H1 (cell line): ENCODE data around the gene TSPOAP1. TPM values are rescaled to one million over a fixed set of nuclear protein-coding genes. Genes with fewer than 3 reads are reported as not detected.

ENCODE experiments used
- CTCF ChIA-PET: fragments of 300-600 bp; sonication (Branson Sonifier 250); formaldehyde crosslinking; loops from one replicate; lab custom pipeline; 2021; ENCODE audit not compliant: partially characterized antibody; lab: Charles Lee
- POLR2A ChIA-PET: fragments of 300-600 bp; sonication (Branson Sonifier 250); formaldehyde crosslinking; loops from one replicate; lab custom pipeline; 2021; ENCODE audit warnings: inconsistent platforms; ENCODE audit not compliant: partially characterized antibody; lab: Charles Lee
- DNase-seq, 2 experiments: peaks; one replicate each; pipeline versions ENCODE4 v3.0.0 to v3.0.0-alpha.2; 2010 to 2022; ENCODE audit warnings: low spot score in 2 of 2, low read depth in 1 of 2, mixed read lengths in 1 of 2
- FAIRE-seq: peaks from 2 replicates; lab custom pipeline; 2011; peaks lifted over from hg19 to GRCh38; lab: Jason Lieb, UNC
- H2AFZ ChIP-seq: 2 replicates; pipeline ENCODE4 v1.8.1; 2012; ENCODE audit warnings: low read length, inconsistent platforms
- H2AK5ac ChIP-seq: 2 replicates; pipeline ENCODE4 v1.6.1; 2013; ENCODE audit warnings: low read depth, low read length
- H2BK120ac ChIP-seq: replicated peaks from 2 replicates; pipeline ENCODE3; 2013; ENCODE audit warnings: low read depth, low read length, inconsistent platforms
- H2BK12ac ChIP-seq: 2 replicates; pipeline ENCODE4 v1.6.1; 2013; ENCODE audit warnings: low read depth, low read length
- H2BK15ac ChIP-seq: 2 replicates; pipeline ENCODE4 v1.6.1; 2013; ENCODE audit warnings: low read length
- H2BK20ac ChIP-seq: 2 replicates; pipeline ENCODE4 v1.6.1; 2013; ENCODE audit warnings: low read length
- H2BK5ac ChIP-seq: 2 replicates; pipeline ENCODE4 v1.6.1; 2013; ENCODE audit warnings: low read depth, low read length
- H3K14ac ChIP-seq: 2 replicates; pipeline ENCODE4 v1.6.1; 2013; ENCODE audit warnings: inconsistent platforms; ENCODE audit not compliant: insufficient read length
- H3K18ac ChIP-seq: 2 replicates; pipeline ENCODE4 v1.6.1; 2013; ENCODE audit warnings: low read length; ENCODE audit errors: extremely low read depth
- H3K23ac ChIP-seq: 2 replicates; pipeline ENCODE4 v1.6.1; 2013; ENCODE audit warnings: inconsistent platforms; ENCODE audit not compliant: insufficient read length
- H3K23me2 ChIP-seq: 2 replicates; pipeline ENCODE4 v1.6.1; 2013; ENCODE audit warnings: low read depth, low read length
- H3K27ac ChIP-seq: 2 replicates; pipeline ENCODE4 v1.6.1; 2011; ENCODE audit warnings: low read depth, low read length, inconsistent platforms
- H3K27me3 ChIP-seq, 4 experiments: replicated peaks in 1 of 4; 1 replicate in 1 of 4; 2 replicates in 3 of 4; pipeline versions ENCODE4 v1.6.1 to v1.8.1; 2011 to 2013; ENCODE audit warnings: low read length in 3 of 4, mild to moderate bottlenecking in 3 of 4, inconsistent platforms in 2 of 4, mixed read lengths in 2 of 4, moderate library complexity in 1 of 4; ENCODE audit not compliant: control insufficient read depth in 3 of 4, insufficient read depth in 3 of 4; ENCODE audit errors: extremely low read depth in 1 of 4
- H3K36me3 ChIP-seq, 4 experiments: 2 replicates each; pipeline versions ENCODE4 v1.6.1 to v1.8.1; 2011 to 2013; ENCODE audit warnings: mild to moderate bottlenecking in 4 of 4, low read length in 3 of 4, moderate library complexity in 2 of 4, control low read depth in 1 of 4, inconsistent platforms in 1 of 4; ENCODE audit not compliant: insufficient read depth in 4 of 4, control insufficient read depth in 2 of 4
- H3K4ac ChIP-seq: replicated peaks from 2 replicates; pipeline ENCODE3; 2013; ENCODE audit warnings: low read length, low read depth, mixed read lengths, inconsistent platforms; ENCODE audit not compliant: insufficient read length
- H3K4me1 ChIP-seq, 4 experiments: replicated peaks in 1 of 4; 1 replicate in 1 of 4; 2 replicates in 3 of 4; pipeline versions ENCODE4 v1.6.1 to v1.8.1; 2011 to 2013; ENCODE audit warnings: low read length in 3 of 4, inconsistent platforms in 2 of 4, mixed read lengths in 1 of 4; ENCODE audit not compliant: insufficient read depth in 4 of 4, control insufficient read depth in 3 of 4
- H3K4me2 ChIP-seq, 2 experiments: 2 replicates each; pipeline versions ENCODE4 v1.6.1 to v1.8.1; 2011 to 2013; ENCODE audit warnings: low read depth in 2 of 2, low read length in 2 of 2, control low read depth in 1 of 2, inconsistent platforms in 1 of 2, mild to moderate bottlenecking in 1 of 2; ENCODE audit not compliant: insufficient read depth in 1 of 2
- H3K4me3 ChIP-seq, 4 experiments: fragments of 200-600, 300-600 bp in 1 of 4; sonication (generic), shearing (Covaris generic), sonication (Bioruptor Twin) in 1 of 4; 2 replicates each; pipeline versions ENCODE4 v1.5.1 to v1.8.1; 2011 to 2016; ENCODE audit warnings: low read length in 4 of 4, low read depth in 3 of 4, control low read depth in 2 of 4, inconsistent platforms in 2 of 4, mild to moderate bottlenecking in 2 of 4, mixed read lengths in 1 of 4, moderate library complexity in 1 of 4; ENCODE audit not compliant: insufficient read depth in 2 of 4; ENCODE audit errors: extremely low read depth in 1 of 4
- H3K56ac ChIP-seq: replicated peaks from 2 replicates; pipeline ENCODE3; 2013; ENCODE audit warnings: low read depth, mild to moderate bottlenecking, mixed read lengths, low read length, inconsistent platforms; ENCODE audit not compliant: insufficient read length
- H3K79me1 ChIP-seq: 2 replicates; pipeline ENCODE4 v1.6.1; 2013; ENCODE audit warnings: low read depth, low read length, control low read depth
- H3K79me2 ChIP-seq, 2 experiments: 2 replicates each; pipeline versions ENCODE4 v1.6.1 to v1.8.1; 2012 to 2013; ENCODE audit warnings: low read length in 2 of 2, mild to moderate bottlenecking in 2 of 2, inconsistent platforms in 1 of 2; ENCODE audit not compliant: insufficient read depth in 2 of 2, control insufficient read depth in 1 of 2
- H3K9ac ChIP-seq, 4 experiments: replicated peaks in 1 of 4; 1 replicate in 1 of 4; 2 replicates in 3 of 4; pipeline versions ENCODE4 v1.6.1 to v1.8.1; 2011 to 2013; ENCODE audit warnings: low read depth in 3 of 4, low read length in 3 of 4, control low read depth in 2 of 4, mild to moderate bottlenecking in 2 of 4, moderate library complexity in 2 of 4, inconsistent platforms in 1 of 4; ENCODE audit errors: extremely low read depth in 1 of 4
- H3K9me3 ChIP-seq, 2 experiments: 2 replicates each; pipeline versions ENCODE4 v1.6.1 to v1.8.1; 2012 to 2013; ENCODE audit warnings: mild to moderate bottlenecking in 2 of 2, moderate library complexity in 2 of 2, control low read depth in 1 of 2, inconsistent platforms in 1 of 2, low read depth in 1 of 2, low read length in 1 of 2, mixed read lengths in 1 of 2; ENCODE audit not compliant: insufficient read depth in 2 of 2
- H4K20me1 ChIP-seq, 2 experiments: replicated peaks in 1 of 2; 2 replicates each; pipeline versions ENCODE3 to v1.8.1; 2011 to 2013; ENCODE audit warnings: inconsistent platforms in 2 of 2, low read length in 2 of 2, mild to moderate bottlenecking in 1 of 2; ENCODE audit not compliant: insufficient read depth in 2 of 2, control insufficient read depth in 1 of 2
- H4K5ac ChIP-seq: 2 replicates; pipeline ENCODE4 v1.6.1; 2013; ENCODE audit warnings: low read length, low read depth, mixed read lengths, inconsistent platforms; ENCODE audit not compliant: insufficient read length
- H4K8ac ChIP-seq: 2 replicates; pipeline ENCODE4 v1.8.0; 2013; ENCODE audit warnings: mild to moderate bottlenecking, moderate library complexity, low read length, inconsistent platforms; ENCODE audit not compliant: insufficient read depth; ENCODE audit errors: extremely low read depth
- H4K91ac ChIP-seq: replicated peaks from 2 replicates; pipeline ENCODE3; 2013; ENCODE audit warnings: low read length, mixed read lengths, inconsistent platforms; ENCODE audit not compliant: insufficient read length
- ATF2 ChIP-seq: IDR thresholded peaks from 2 replicates; pipeline ENCODE4 v1.6.1; 2012; ENCODE audit warnings: low read length, inconsistent platforms
- BCL11A ChIP-seq, 2 experiments: IDR thresholded peaks; one replicate each; pipeline ENCODE4 v1.6.1; 2011; ENCODE audit warnings: low read depth in 2 of 2, low read length in 2 of 2, mild to moderate bottlenecking in 2 of 2
- SAP30 ChIP-seq: fragments of 300-600 bp; sonication (generic); IDR thresholded peaks from 2 replicates; pipeline ENCODE4 v1.7.1; 2012; ENCODE audit warnings: low read length, moderate library complexity, mild to moderate bottlenecking, inconsistent platforms; ENCODE audit not compliant: insufficient read depth, insufficient replicate concordance
- WGBS, 2 experiments: shearing (Covaris generic) in 1 of 2; methylation state at CpG; one replicate each; pipeline versions ENCODE4 v1.1.6 to v1.1.7; 2013 to 2015; ENCODE audit warnings: low lambda C conversion rate in 2 of 2, mixed read lengths in 2 of 2, inconsistent platforms in 1 of 2, low coverage in 1 of 2, missing lambda C conversion rate in 1 of 2; ENCODE audit not compliant: insufficient replicate concordance in 2 of 2, insufficient coverage in 1 of 2, insufficient read length in 1 of 2; ENCODE audit errors: extremely low coverage in 1 of 2, missing lambda C conversion rate in 1 of 2; 5-methylcytosine and 5-hydroxymethylcytosine counted together
- polyA plus RNA-seq, 7 experiments: library from polyadenylated mRNA; depleted of rRNA in 3 of 7; stranded (reverse) in 5 of 7; unstranded in 2 of 7; fragments of >200 nt in 5 of 7; fragments of 200-250 nt in 2 of 7; gene quantifications; 1 replicate in 5 of 7; 2 replicates in 1 of 7; 4 replicates in 1 of 7; pipeline versions ENCODE4 v1.2.1 to v1.2.3, GENCODE V29; 2011 to 2013; ENCODE audit warnings: missing spikeins in 2 of 7, mixed read lengths in 2 of 7
- total RNA-seq: library from RNA; stranded (reverse); fragmentation: NEBNext Ultra II Directional; extraction: Animal tissue kit (Norgen Biotek cat#: 25700); gene quantifications from 2 replicates; pipeline ENCODE4 v1.2.1, GENCODE V29; 2021

The TSPOAP1 gene
- total and polyA plus RNA-seq, 2 of the 8 experiments (the other 6 are each of a cell fraction or from before 2014, with no cell fraction given): 7.6 to 9.2 TPM

GRCh38 chr17:58271216-58271931 lies 57.2 kb downstream of the TSPOAP1 start:
- H3K79me1 ChIP-seq: no peaks in the 10 kb centered on the region
- H2BK20ac ChIP-seq: no peak overlapping the region
- H3K27me3 ChIP-seq: no peaks in the 10 kb centered on the region; a peak in 1 of 7 replicates
- no peaks in the 10 kb centered on the region for H3K9me3 ChIP-seq
- no peak overlapping the region for H4K5ac ChIP-seq
- H3K4me1 ChIP-seq: no peaks in the 10 kb centered on the region
- H3K14ac ChIP-seq: no peak overlapping the region
- no peak overlapping the region for H3K23ac ChIP-seq
- no peak overlapping the region for H2BK12ac ChIP-seq
- no peaks in the 10 kb centered on the region for H3K79me2 ChIP-seq
- DNase-seq: no peak
- ChIA-PET CTCF (interaction anchor here (0.7 to 2.3 kb wide), 18 partner anchors 13 to 188 kb away, joined by 3 to 9 read pairs (median 3); no protein-coding TSS in a partner anchor), POLR2A (no interaction called here)
- no peak overlapping the region for H3K4ac ChIP-seq
- H3K36me3 ChIP-seq: no peaks in the 10 kb centered on the region
- no peak overlapping the region for H4K91ac ChIP-seq
- no peak overlapping the region for H3K56ac ChIP-seq
- no peak overlapping the region for H3K18ac ChIP-seq
- H4K8ac ChIP-seq: no peak overlapping the region; the same call in 1 of the 2 replicates
- no peak overlapping the region for H3K27ac ChIP-seq
- H2BK120ac ChIP-seq: no peak overlapping the region
- H3K4me2 ChIP-seq: no peak overlapping the region
- H3K9ac ChIP-seq: no peak overlapping the region
- no peak overlapping the region for H2BK15ac ChIP-seq
- H2AFZ ChIP-seq: no peak overlapping the region
- no peak for TF ChIP-seq SAP30
- no peak for TF ChIP-seq ATF2
- no peak for TF ChIP-seq BCL11A (IDR thresholded peaks at IDR 0.05; ENCODE audit: low read depth in 2 of 2, low read length in 2 of 2)
- H3K4me3 ChIP-seq: no peak overlapping the region
- H3K23me2 ChIP-seq: no peaks in the 10 kb centered on the region
- no peaks in the 10 kb centered on the region for H4K20me1 ChIP-seq
- no peak overlapping the region for H2AK5ac ChIP-seq
- no peak overlapping the region for H2BK5ac ChIP-seq
- 90% methylated on average over 21 of the region's 21 CpGs; no CpG with 5 or more reads in 1 of the 2 experiments for WGBS, 2 experiments
- FAIRE-seq: no peak
